ENCODE measurements around the gene GNB1L. TPM values are rescaled to one million over a fixed set of nuclear protein-coding genes. Genes with fewer than 3 reads are reported as not detected.

GNB1L gene
- total and polyA plus RNA-seq, 9 of the 15 experiments (the other 6 are each of a cell fraction or from before 2014, with no cell fraction given), result 0.56 to 50.5 (median 10.2) TPM

GRCh38 chr22:19854778-19855503, at the start of gene GNB1L, which contains the start of gene RTL10 (continued):
- TF ChIP-seq ZNF280B (CRISPR knock-in tag; IDR thresholded peaks at IDR 0.05) (no peak), ZNF431 (CRISPR knock-in tag; IDR thresholded peaks at IDR 0.05) (no peak), MECOM (CRISPR knock-in tag; IDR thresholded peaks at IDR 0.05) (no peak)

GRCh38 chr22:19904174-19904856, 49.6 kb upstream of the GNB1L start:
- 74% methylated on average over 16 of the region's 16 CpGs for WGBS (ENCODE audit: insufficient coverage, low coverage, missing lambda C conversion rate)
- Histone ChIP-seq H3K4me1 (replicated peaks in 1 of 2; ENCODE audit: control insufficient read depth in 2 of 2, insufficient read depth in 2 of 2, low read length in 2 of 2) (peaks cover 0 to 35% of the 10 kb centered on the region in 2 experiments; a peak in 2 of 5 replicates), H3K9ac (ENCODE audit: insufficient read depth in 1 of 2, low read depth in 2 of 2, low read length in 2 of 2) (peak overlapping the region in 1 of 2 experiments; percentile 64; a peak in 1 of 4 replicates), H4K20me1 (replicated peaks; ENCODE audit: control insufficient read depth, insufficient read depth, low read length) (peaks cover 6% of the 10 kb centered on the region; the same call in 1 of the 2 replicates), H3K9me1 (ENCODE audit: control insufficient read depth, insufficient read depth, low read length) (no peaks in the 10 kb centered on the region), H3K27ac (ENCODE audit: extremely low read depth, low read depth, low read length) (no peak overlapping the region), H3K4me2 (ENCODE audit: insufficient read depth, low read length) (no peak overlapping the region), H3K4me3 (no peak overlapping the region), H3K79me2 (ENCODE audit: control insufficient read depth, insufficient read depth, low read length) (no peaks in the 10 kb centered on the region), H3K9me3 (replicated peaks; ENCODE audit: control insufficient read depth, insufficient read depth, low read depth, low read length) (no peaks in the 10 kb centered on the region), H3K36me3 (ENCODE audit: control insufficient read depth, insufficient read depth, low read length) (peaks cover 9% of the 10 kb centered on the region; the same call in 2 of the 3 replicates), H2AFZ (ENCODE audit: low read depth, low read length) (no peak overlapping the region), H3K27me3 (ENCODE audit: control insufficient read depth in 2 of 2, insufficient read depth in 2 of 2, low read length in 2 of 2) (no peaks in the 10 kb centered on the region)
- no TSS peak for BruUV-seq (replicated peaks)
- ATAC-seq (no peak), FAIRE-seq (no peak), DNase-seq (ENCODE audit: extremely low read depth in 1 of 4, low spot score in 3 of 4) (no peak)
- in situ Hi-C loops (cut with MboI), result no loop called here
- ChIA-PET POLR2A (interaction anchor here (0.6 to 11.2 kb wide), 17 partner anchors 7 to 378 kb away, joined by 3 to 141 read pairs (median 3); no protein-coding TSS in a partner anchor), CTCF (ENCODE audit: low intra/inter-chr PET ratio) (no interaction called here)
- intact Hi-C loops (cut with micrococcal nuclease), result no loop called here
- TF ChIP-seq ZNF184 (CRISPR knock-in tag; IDR thresholded peaks at IDR 0.05), result 0 out of 2 replicates have a peak, but pooled peaks have one; percentile 41
- peak; percentile 65; the same call in 1 of the 2 replicates for TF ChIP-seq HIVEP1 (CRISPR knock-in tag; IDR thresholded peaks at IDR 0.05)
- TF ChIP-seq RBM22 (IDR thresholded peaks at IDR 0.05; ENCODE audit: low read depth, low read length, poor library complexity, severe bottlenecking), result peak; percentile 47
- no peak for TF ChIP-seq ID3 (CRISPR knock-in tag; IDR thresholded peaks at IDR 0.05)
- 0 out of 2 replicates have a peak, but pooled peaks have one; percentile 15 for TF ChIP-seq ID3 (tag; IDR thresholded peaks at IDR 0.05)
- TF ChIP-seq ZNF764 (CRISPR knock-in tag; IDR thresholded peaks at IDR 0.05; ENCODE audit: low read depth), result 0 out of 2 replicates have a peak, but pooled peaks have one; percentile 17
- TF ChIP-seq ELF4 (CRISPR knock-in tag; IDR thresholded peaks at IDR 0.05), result no peak
- 0 out of 4 replicates have a peak, but pooled peaks of 1 of the 2 experiments have one; percentile 6 for TF ChIP-seq ZNF639 (CRISPR knock-in tag; conservative IDR thresholded peaks at IDR 0.05 in 1 of 2, IDR thresholded peaks at IDR 0.05 in 1 of 2)
- 0 out of 2 replicates have a peak, but pooled peaks have one; percentile 11 for TF ChIP-seq ZSCAN32 (CRISPR knock-in tag; IDR thresholded peaks at IDR 0.05)
- peak; percentile 62 for TF ChIP-seq POLR2G (IDR thresholded peaks at IDR 0.05; ENCODE audit: low read depth, low read length)
- 0 out of 2 replicates have a peak, but pooled peaks have one; percentile 7 for TF ChIP-seq PRMT5 (CRISPR knock-in tag; IDR thresholded peaks at IDR 0.05)
